ENCODE results near the gene TSPOAP1.

TSPOAP1 gene

DNA sequence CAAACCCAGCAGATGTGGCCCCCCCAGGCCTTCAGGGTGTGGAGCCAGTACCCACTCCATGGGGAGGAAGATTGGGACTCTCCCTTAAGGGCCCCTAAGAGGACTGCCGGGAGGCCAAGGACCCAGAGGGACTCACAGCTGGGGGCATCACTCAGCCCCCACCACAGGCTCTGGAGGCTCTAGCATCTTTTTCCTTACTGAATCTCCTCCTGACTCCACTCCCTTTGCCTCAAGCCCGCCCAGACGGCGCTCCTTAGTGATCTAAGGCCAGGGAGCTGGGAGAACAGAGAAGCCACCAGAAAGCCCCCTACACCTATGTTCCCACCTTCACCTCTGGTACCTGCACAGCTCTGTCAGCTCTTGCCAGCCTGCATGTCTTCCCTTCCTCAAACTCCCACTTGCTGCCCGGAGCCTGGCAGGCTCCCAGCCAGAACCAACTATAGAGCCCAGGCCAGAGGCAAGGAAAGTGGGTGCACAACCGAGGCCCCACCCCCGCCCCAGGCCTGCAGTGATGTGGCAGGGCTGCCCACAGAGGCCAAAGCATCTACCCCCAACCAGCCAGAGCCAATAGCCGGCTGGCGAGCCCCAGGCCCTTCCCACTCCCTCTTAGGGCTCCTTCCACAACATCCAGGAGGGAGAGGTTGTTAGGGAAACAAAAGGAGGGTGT, 25.5 kb downstream of the TSPOAP1 start:
- TF ChIP-seq, protein P1, sequence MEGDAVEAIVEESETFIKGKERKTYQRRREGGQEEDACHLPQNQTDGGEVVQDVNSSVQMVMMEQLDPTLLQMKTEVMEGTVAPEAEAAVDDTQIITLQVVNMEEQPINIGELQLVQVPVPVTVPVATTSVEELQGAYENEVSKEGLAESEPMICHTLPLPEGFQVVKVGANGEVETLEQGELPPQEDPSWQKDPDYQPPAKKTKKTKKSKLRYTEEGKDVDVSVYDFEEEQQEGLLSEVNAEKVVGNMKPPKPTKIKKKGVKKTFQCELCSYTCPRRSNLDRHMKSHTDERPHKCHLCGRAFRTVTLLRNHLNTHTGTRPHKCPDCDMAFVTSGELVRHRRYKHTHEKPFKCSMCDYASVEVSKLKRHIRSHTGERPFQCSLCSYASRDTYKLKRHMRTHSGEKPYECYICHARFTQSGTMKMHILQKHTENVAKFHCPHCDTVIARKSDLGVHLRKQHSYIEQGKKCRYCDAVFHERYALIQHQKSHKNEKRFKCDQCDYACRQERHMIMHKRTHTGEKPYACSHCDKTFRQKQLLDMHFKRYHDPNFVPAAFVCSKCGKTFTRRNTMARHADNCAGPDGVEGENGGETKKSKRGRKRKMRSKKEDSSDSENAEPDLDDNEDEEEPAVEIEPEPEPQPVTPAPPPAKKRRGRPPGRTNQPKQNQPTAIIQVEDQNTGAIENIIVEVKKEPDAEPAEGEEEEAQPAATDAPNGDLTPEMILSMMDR (conservative IDR thresholded peaks at IDR 0.05; ENCODE audit: low read length), result no peak

DNA sequence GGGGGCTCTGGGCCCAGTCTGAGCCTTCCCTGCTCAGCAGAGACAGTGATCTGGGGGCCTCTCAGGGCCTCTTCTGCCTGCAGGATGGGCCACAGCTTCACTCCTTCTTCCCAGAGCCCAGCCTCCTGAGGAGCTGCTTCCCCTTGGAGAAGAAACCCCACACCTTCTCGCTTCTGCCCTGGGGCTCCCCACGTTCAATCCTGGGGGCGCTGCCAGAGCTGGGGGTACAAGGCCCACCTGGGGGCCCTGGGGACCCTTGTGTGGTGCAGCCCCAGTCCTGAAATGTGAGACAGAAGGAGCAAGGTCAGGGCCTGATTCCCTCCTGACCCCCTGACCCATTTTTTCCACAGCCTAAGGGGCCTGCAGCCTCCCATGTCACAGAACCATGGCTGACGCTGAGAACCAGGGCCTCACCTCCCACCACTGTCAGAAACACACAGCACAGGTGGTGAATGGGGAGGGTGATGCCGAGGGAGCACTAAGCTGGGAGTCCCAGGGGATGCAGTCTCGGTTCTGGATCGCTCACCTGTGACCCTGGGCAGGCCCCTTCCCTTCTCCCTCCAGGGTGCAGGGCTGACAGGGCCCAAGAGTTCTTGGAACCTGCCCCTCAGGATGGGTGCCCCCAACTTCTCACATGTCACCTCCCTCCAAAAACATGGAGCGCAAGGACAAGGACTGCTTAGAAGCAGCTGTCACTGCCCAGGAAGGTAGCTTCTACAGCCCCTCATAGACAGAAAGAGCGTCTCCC, 26.2 kb downstream of the TSPOAP1 start:
- TF ChIP-seq, protein P1 (conservative IDR thresholded peaks at IDR 0.05; ENCODE audit: low read length), result no peak
- no peak for DNase-seq (ENCODE audit: low read depth)

More for the DNA sequence above, 25.5 kb downstream of the TSPOAP1 start:
- DNase-seq (ENCODE audit: low read depth), result no peak
- no peak overlapping the region for H3K4me3 ChIP-seq (ENCODE audit: low read length)

DNA sequence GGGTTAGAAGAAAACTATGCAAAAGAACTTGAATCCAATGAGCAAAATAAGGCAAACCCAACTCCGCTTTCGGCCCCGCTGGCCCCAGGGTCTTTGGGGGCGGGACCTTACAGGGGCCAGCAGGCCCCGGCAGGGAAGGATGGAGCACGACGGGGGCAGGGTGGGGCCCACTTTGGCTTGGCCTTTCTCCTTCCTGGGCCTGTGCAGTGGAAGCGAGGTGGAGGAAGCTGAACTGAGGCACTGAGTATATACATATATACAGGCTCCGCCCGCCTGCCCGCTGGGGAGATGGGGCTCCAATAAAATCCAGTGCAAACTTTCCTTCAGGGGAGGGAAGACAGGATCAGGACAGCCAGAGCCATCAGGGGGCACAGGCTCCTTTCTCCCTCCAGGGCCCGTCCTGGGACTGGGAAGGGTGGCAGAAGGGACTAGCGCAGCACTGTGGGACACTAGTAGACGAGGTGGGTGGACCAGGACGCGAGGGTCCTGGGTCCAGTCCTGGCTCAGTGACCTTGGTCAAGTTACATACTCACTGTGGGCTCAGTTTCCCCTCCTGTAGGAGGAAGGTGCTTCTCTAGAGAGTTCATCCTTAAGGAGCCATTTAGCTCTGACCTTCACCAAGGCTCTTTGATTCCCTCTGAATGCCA, 27.0 kb downstream of the TSPOAP1 start:
- TF ChIP-seq, protein P1 (conservative IDR thresholded peaks at IDR 0.05; ENCODE audit: low read length), result no peak
- DNase-seq (ENCODE audit: low read depth), result no peak
- no peak overlapping the region for H3K4me3 ChIP-seq (ENCODE audit: low read length)

More for the DNA sequence above, 26.2 kb downstream of the TSPOAP1 start:
- no peak overlapping the region for H3K4me3 ChIP-seq (ENCODE audit: low read length)

DNA sequence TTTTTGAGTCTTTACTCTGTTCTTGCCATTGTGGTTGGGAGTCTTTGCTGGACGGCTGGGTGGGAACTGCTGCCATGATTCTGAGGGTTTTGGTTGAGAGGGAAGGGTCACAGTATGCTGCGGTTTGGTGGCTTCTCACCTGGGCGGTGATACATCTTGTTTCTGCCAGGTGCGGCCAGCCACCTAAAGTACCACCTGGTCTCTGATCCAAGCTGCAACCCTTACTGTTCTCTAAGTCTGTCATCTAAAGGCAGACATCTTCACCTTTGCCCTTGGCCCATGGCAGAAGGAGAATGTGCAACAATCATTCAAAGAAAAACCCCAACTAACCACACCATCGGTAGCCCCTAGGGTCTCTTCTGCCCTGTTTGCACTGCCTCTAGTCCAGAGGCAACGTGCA, 28.3 kb downstream of the TSPOAP1 start:
- H3K4me3 ChIP-seq (ENCODE audit: low read length), result no peak overlapping the region
- no peak for DNase-seq (ENCODE audit: low read depth)
- TF ChIP-seq, protein P1 (conservative IDR thresholded peaks at IDR 0.05; ENCODE audit: low read length), result no peak

DNA sequence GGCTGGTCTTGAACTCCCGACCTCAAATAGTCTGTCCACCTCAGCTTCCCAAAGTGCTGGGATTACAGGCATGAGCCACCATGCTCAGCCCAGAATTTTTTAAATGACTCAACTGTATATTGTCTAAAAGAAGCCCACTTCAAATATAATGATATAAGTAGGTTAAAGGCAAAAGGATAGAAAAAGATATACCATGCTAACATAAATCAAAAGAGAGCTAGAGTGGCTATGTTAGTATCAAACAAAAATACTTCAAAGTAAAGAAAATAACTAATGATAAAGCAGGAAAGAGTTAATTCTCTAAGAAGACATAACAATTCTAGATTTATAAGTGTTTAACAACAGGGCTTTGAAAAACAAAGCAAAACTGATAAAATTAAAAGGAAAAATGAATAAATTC, 34.6 kb downstream of the TSPOAP1 start:
- TF ChIP-seq, protein P1 (conservative IDR thresholded peaks at IDR 0.05; ENCODE audit: low read length), result no peak
- no peak for DNase-seq (ENCODE audit: low read depth)
- H3K4me3 ChIP-seq (ENCODE audit: low read length), result no peak overlapping the region

DNA sequence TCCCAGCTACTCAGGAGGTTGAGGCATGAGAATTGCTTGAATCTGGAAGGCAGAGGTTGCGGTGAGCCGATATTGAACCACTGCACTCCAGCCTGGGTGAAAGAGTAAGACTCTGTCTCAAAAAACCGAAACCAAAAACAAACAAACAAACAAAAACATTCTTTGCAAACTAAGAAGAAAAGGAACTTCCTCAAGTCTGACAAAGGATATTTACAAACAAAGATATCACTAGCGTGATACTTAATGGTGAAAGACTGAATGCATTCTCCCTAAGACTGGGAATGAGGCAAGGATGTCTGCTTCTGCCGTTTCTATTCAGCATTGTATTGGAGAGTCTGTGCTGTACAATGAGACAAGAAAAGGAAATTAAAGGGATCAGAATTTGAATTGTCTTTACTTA, 37.3 kb downstream of the TSPOAP1 start:
- DNase-seq (ENCODE audit: low read depth), result no peak
- no peak overlapping the region for H3K4me3 ChIP-seq (ENCODE audit: low read length)
- TF ChIP-seq, protein P1 (conservative IDR thresholded peaks at IDR 0.05; ENCODE audit: low read length), result no peak

Data from AG10803 (cell line).